ENCODE results near the gene SRSF4.
"Not testable (repeated sequence)": the region's sequence is repeated elsewhere in the genome, so short reads cannot be mapped to it uniquely, and the experiment has no call there.

Gene SRSF4

GRCh38 chr1:29124366-29125236 is 57.1 kb downstream of the SRSF4 start:
- peak; percentile 85 for DNase-seq (ENCODE audit: low read depth)

GRCh38 chr1:29123887-29124365 is 57.8 kb downstream of the SRSF4 start, which contains the start of gene TMEM200B:
Gene TMEM200B, minus strand, starts transcription at chr1:29123903. Its CDS starts 2,075 bp downstream, at chr1:29121828.
- DNase-seq (ENCODE audit: low read depth): peak; percentile 49

- DNase-seq (ENCODE audit: low read depth): peak; percentile 48
Measured at GRCh38 chr1:29123053-29123886, 58.4 kb downstream of the SRSF4 start.

- peak; percentile 89 for DNase-seq (ENCODE audit: low read depth)
Measured at GRCh38 chr1:29122682-29123052, 59.0 kb downstream of the SRSF4 start.

- DNase-seq (ENCODE audit: low read depth): peak; percentile 53
Measured at GRCh38 chr1:29121936-29122681, 59.6 kb downstream of the SRSF4 start.

DNA sequence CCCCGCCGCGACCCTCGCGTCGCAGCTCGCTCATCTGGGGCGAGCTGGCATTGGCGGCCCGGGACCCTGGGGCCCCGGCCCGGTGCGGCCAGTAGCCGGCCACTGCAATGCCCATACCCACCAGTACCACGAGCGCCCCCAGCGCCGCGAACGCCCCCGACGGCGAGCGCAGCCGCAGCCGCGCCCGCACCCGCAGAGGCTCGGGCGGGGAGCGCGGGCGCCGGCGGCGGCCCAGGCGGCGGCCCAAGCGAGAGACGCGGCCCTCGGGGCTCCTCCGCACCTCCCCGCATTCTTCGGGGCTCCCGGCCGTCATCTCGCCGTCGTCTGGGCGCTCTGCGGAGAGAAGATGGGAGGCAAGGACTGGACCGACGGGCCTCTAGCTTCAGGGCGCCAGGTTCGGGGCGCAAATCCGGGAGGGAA is 60.2 kb downstream of the SRSF4 start:
- DNase-seq (ENCODE audit: low read depth): peak; percentile 15

DNA sequence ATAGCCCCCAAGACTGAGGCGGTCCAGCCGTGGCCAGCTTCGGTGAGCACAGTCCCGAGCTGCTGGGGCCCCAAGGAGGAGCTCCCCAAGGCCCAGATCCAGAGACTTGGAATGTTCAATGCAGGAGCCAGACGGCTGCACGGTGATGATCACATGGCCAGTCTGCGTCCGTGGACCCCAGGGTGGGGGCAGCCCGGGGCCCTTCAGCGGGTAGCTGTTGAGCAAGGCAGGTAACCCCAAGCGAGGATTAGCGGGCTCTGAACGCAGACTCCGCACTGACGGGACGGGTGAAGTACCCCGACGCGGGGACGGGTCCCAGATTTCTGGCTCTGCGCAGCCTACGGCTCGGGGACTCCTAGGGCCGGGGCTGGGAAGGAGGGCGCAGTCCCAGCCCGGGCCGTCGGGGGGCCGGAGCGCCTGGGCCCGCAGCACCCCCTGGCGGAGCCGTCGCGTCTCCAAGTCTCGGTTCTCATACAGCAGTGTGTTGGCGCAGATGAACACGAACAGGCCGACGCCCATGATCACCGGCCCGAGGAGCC is 60.7 kb downstream of the SRSF4 start:
- DNase-seq (ENCODE audit: low read depth): peak; percentile 50

DNA sequence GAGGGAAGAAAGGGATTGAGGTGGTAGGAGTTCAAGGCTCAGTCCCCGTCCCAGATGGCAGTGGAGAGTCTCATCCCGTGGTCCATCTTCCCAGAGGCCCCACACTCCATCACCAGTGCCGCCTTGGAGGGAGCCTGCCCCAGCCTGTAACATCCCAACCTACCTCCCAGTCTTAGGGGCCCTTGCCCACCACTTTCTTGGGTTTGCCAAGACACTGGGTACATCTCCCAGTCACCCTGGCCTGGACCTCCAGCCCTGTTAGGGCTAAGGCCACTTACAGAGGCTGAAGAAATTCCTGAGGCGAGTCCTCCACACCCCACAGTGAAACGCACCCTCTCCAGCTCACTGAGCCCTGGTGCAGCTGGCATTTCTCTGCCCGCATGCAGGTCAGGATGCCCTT is 61.3 kb downstream of the SRSF4 start:
- no peak for DNase-seq (ENCODE audit: low read depth)

DNA sequence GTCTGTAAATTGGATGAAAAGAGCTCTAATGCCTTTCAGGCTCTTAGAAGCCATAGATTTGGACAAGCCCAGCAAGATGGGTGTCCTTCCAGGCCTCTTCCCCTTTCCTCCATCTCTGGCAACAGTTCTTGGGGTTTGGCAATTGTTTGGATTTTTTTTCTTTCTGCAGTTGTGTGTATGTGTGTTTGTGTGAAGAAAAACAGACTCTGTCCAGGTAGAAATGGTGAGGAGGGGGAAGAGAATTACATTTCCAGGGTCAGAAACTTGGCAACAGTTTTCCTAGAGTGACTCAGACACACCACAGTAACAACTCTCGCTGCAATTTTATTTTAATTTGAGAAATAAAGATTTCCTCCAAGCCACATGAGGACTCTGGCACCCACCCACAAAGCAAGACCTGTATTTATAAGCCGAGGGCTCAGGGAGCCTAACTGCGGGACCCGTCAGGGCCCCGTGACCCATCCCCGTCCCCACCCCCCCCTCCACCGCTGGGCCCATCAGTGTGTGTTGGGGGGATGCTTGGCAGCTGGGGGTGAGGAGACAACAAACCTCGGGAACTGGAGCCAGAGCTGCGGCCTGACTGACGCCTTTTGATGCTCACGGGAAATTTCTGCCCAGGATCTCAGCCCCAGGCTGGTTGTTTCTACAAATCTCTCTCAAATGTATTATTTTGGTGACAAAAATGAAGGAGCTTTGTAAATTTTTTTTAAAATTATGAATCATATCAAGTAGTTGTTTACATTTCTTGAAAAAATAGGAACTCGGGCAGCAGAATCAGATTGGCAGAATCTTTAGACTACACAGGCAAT is 62.4 kb downstream of the SRSF4 start:
- DNase-seq (ENCODE audit: low read depth): no peak

DNA sequence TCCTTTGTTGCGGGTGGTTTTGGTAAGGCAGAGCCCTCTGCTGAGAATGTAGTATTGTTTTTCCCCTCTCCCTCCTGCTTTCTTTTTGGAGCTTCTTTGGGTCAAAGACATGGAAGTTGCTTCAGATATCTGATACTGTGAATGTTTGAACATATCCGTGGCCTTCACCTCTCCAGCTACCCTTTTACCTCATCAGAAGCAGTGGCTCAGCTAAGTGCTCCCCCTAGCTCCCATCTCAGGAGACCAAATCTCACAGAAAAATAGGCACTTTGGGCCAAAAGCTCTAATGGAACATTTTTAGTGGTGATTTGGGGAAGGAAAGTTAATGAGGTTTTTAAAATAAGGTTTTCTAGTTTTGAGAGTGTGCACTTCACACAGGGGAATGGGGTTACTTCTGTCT is 64.3 kb downstream of the SRSF4 start:
- DNase-seq (ENCODE audit: low read depth): no peak

- no peak for DNase-seq (ENCODE audit: low read depth)
Measured at GRCh38 chr1:29114654-29115053, 67.0 kb downstream of the SRSF4 start.

GRCh38 chr1:29113413-29114117 is 68.1 kb downstream of the SRSF4 start:
- no peak for DNase-seq (ENCODE audit: low read depth)

DNA sequence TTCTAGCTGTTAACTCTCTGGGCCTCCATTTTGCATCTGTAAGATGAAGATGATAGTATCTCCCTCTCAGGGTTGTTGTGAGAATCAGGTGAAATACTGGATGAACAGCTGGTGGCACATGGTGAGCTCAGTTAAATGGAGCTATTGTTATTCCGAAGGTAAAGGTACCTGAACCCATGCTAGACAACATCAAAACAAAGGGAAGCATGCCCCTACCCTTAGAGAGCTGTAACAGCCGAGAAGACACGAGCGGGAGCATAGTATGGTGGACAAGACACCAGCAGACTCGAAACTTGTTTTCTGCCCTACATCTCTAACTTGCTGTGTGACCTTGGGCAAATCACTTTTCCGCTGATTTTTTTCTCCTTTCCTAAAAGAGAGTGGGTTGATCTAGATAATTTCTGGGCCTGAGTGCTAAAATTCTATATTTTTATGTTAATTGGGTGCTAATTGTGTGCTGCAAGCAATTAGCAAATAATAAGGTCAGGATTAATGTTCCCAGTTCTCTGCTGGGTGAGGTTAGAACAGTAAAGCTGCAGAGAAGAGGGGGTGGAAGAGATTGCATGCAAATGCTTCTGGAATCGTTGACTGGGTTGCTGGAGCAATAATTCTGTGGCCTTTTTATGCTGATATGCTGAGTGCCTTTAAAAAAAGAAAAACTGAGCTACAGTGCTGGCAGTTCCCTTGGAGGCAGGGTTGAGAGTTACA is 68.8 kb downstream of the SRSF4 start:
- DNase-seq (ENCODE audit: low read depth): no peak

GRCh38 chr1:29108041-29108440 is 73.7 kb downstream of the SRSF4 start:
- not testable (repeated sequence) for DNase-seq (ENCODE audit: low read depth)

DNA sequence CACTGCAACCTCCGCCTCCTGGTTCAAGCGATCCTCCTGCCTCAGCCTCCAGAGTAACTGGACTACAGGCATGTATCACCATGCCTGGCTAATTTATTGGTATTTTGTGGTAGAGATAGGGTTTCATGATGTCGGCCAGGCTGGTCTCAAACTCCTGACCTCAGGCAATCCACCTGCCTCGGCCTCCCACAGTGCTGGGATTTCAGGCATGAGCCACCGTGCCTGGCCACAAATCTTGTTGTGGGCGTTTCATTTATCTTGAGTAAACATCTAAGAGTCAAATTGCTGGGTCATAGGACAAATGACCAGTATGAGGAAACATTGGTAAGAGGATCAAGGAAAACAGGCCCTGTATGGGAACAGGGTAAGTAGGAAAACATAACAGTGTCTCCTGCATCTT is 75.9 kb downstream of the SRSF4 start:
- peak; percentile 13 for DNase-seq (ENCODE audit: low read depth)

DNA sequence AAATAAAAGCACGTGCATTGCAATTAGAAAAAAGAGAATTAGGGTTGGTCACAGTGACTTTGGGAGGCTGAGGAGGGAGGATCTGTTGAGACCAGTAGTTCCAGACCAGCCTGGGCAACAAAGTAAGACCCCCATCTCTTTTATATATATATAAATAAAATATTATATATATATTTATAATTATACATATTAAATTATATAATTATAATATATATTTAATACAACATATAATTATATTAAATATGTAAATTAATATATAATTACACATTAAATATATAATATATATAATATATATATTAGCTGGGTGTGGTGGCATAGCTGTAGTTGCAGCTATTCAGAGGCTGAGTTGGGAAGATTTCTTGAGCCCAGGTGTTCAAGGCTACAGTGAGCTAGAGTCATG is 81.2 kb downstream of the SRSF4 start:
- DNase-seq (ENCODE audit: low read depth): no peak

- no peak for DNase-seq (ENCODE audit: low read depth)
Measured at GRCh38 chr1:29099286-29099685, 82.4 kb downstream of the SRSF4 start.

All from EH (cell line).